CD4-positive, alpha-beta T cell treated with Interferon alpha-2 for 1 hour (primary cell): ENCODE data around the gene HSD17B8.

Experiments
- DNase-seq, 2 donors: peaks; one replicate each; pipeline ENCODE4 v3.0.0-alpha.2; 2020 to 2022

Gene HSD17B8

DNA sequence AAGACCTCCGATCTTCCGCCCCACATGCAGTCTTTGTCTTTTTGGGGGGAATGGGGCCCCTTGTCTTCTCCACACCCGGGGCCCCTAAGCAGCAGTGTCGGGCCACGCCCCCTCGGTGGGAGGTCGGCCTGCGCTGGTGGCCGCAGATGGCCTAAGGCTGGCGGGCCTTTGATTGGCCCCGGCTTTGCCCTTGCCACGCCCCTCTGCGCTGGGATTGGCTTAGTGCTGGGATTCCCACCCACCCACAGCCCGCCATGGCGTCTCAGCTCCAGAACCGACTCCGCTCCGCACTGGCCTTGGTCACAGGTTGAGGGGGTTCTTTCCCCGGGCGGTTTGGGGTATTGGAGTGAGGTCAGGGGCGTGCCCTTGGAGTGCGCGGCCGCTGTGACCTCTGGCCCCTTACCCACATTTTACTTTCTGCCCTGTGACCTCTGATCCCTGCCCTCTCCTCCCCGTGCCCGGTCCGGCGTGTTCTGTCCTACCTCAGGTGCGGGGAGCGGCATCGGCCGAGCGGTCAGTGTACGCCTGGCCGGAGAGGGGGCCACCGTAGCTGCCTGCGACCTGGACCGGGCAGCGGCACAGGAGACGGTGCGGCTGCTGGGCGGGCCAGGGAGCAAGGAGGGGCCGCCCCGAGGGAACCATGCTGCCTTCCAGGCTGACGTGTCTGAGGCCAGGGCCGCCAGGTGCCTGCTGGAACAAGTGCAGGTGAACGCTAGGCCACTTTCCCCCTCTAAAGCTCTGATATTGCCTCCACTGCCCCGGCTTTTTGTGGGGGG, at the start of gene HSD17B8:
HSD17B8 (plus strand) TSS at position 241 of the 776 bp plus-strand sequence; CDS start at position 255, 14 bp downstream.
- DNase-seq, result peak; percentile 90 to 94

DNA sequence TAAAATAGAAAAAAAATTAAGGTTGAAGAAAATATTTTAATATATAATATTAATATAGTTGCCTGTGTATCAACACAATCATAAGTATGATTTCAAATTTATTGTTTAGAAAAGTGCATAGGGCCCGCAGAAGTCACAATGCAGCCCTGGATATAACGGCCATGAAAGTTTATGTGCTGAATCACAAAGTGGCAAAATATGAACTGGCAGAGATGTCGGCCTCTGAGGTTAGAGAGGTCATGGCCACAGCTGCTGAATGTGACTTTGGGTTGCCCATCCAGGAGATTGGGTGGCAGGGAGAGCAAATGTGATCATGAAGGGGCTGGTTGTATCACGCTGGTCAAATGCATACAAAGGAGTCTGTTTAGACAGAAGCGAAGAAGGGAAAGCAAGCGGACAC, 47.9 kb upstream of the HSD17B8 start:
- no peak for DNase-seq

DNA sequence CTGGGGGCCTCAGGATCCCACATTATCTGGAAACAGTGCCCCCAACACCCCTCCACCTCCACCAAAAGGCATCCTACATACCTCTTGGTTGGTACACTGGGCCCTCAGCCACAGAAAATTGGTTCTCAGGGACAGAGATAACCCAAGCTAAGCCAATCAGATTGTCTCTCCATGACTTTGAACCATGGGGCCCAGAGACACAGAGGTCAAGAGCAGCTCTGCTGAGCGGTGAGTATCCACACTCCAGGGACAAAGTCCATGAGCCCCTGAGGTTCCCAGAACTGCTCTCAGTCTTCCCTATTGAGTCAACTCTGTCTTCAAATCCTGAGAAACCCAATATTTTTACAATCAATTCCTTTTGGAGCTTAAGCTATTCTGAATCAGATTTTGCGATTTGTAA, 47.5 kb upstream of the HSD17B8 start:
- no peak for DNase-seq

DNA sequence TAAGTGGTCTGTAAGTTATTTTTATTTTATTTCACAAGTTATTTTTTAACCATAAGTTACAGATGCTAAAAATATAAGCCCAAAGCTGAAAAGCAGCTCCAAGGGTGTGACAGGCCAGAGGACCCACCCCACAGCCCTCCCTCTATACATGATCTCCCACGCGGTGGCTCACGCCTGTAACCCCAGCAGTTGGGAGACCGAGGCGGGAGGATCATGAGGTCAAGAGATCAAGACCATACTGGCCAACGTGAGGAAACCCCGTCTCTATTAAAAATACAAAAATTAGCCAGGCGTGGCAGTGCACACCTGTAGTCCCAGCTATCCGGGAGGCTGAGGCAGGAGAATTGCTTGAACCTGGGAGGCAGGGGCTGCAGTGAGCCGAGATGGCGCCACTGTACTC, 44.4 kb upstream of the HSD17B8 start:
- DNase-seq, result no peak

DNA sequence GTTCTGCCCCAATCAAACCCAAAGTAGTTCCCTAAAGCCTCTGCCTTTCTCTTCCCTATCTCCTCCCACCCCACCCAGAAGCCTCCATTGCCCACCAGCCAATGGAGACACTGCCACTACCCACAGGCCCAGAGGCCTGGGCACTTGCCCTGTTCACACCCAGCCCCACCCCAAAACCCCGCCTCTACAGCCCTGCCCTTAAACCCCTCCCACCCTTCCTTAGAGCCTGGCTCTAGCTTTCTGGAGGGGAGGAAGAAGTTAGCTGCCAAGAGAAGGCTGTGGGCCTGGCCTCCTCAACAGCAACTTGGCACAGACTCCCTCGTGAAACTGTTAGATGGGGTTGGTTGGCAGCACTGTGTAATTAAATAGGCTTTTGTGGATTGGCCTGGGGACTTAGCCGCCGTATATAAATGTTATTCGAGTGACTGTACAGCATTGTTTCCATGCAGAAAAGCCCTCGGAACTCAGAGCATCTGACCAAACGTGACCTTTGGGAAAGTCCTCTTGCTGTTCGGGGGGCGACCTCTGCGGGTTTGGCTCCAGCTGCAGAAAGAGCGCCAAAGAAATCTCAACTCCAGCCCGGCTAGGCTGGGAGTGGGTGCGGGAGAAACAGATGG, 43.6 kb upstream of the HSD17B8 start:
- no peak for DNase-seq

DNA sequence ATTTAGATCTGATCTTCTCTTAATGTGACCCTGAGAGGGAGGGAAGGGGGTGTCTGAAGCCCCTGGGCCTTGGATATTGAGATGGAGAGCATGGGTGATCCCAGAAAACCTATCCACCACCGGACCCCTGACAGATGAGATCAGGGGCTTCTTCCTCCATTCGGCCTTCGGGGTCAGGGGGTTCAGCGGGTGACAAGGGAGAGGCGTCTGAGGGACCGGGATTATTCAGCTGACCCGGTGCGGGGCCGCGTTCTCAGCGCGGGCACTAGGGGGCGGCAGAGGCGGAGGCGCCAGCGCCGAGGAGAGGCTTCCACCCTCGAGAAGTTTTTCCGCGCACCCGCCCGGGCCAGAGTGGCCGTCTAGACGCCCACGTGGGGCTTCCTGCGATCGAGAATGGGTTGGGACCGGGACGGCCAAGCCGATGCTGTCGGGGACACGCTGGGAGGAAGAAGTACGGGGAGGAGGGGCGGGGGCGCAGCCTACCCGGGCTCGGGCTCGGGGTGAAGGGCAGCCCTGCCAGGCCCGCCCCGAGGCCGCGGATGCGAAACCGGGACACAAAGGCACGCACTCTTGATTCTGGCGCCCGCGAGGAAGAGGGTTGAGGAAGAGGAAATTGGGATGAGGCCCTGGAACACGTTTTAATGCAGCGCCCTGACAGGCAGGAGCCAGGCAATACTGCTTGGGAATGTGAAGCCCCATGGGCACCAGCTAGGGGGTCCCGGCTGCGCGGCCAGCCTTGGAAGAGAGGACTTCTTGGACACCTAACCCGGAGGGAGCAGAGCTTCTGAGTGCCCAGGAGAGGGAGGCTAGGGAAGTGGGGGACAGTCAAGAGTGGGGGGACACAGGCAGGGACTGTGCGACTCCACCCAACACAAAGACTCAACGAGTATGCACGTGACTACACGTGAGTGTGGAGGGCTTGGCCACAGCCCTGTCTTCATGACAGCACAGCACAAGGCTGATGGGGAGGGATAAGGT, 42.8 kb upstream of the HSD17B8 start:
- peak; percentile 78 to 86 for DNase-seq

DNA sequence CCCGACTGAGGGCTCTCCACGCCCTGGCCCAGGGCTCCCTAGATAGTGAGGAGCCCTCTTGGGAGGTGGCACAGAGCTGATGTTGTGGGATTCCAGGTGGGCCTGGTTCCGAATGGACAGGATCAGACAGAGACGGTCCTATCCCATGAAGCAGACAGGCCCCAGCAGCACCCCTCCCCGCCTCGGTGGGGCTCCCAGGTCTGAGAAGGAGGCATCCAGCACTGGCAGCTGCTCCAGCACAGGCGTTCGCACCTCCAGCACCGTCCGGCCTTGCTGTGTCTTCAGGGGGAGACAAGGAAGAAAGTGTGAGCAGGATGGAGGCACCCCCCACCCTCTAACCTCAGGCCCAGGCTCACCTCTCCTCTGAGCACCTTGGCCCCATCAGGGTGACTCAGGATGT, 40.9 kb upstream of the HSD17B8 start:
- no peak for DNase-seq

DNA sequence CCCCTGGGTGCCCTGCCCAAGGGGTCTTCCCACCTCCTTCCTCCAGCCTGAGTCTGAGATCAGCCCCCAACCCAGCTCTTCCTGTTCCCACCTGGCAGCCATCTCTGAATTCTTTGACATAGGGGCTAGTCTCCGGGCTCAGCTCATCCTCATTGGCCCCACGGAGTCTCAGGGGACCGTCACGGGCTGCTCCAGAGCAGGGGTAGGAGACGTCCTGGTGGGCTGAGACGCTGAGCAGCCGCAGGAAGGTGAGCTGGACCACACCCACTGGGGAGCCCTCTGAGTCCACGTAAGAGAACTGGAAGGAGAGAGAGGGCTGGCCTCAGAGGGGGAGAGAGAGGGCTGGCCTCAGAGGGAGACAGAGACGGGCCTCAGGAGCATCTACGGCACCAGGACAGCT, 40.3 kb upstream of the HSD17B8 start:
- DNase-seq, result no peak

DNA sequence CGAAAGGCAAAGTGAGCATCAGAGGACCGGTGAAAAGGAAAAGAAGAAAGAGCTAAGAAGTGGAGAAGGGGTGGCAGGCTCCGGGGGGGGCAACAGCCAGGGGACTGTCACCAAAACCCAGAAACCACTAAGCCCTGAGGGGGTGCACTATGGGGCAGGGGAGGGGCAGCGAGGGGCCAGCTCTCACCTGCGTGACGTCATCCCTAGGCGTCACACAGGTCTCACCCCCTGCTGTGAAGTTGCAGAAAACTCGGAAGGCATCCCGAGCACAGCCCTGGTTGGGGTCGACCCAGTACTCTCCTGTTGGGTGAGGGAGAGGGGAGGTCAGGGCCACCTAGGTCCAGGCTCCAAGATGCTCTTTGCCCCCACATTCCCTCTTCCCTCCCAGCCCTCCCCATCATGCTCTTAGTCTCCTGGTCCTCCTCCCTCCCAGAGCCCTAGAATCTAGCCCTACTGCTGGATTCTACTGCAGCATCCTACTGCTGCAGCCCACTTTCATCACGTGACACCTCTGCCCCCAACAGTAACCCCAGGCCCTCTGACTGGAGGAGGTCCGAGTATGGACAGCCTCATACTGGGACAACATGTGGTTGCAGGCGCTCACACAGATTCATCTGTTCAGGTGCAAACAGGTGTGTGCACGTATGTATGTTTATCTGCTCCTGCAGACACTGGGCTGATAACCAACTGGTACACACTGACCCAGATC, 39.6 kb upstream of the HSD17B8 start:
- DNase-seq, result no peak

DNA sequence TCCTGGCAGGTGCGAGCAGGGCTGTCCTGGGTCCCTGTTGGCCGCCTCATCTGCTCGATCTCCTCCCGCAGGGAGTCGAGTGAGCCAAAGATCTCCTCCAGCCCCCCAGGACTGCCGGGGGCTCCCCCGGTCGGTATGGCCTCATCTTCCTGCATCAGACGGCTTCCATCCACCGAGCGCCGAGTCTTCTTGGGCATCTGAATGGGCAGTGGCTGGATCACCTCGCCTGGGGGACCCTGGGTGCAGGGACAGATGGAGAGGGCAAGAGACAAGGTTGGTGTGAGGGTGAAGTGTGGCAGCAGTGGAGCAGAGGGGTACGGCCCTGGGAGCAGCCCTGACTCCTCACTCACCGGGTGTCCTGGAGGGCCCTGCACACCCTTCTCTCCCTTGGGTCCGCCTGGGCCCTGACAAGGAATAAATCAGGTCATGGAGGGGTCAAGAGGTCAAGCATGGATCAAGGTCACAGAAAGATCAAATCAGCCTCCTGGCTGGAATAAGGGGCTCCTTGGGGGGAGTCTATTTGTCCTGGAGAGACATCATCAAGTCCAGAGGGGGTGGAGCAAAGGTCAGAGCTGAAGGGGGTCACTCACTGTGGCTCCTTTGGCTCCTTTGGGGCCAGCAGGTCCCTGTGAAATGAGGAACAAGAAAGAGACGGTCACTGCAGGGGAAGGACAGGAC, 38.7 kb upstream of the HSD17B8 start:
- no peak for DNase-seq

DNA sequence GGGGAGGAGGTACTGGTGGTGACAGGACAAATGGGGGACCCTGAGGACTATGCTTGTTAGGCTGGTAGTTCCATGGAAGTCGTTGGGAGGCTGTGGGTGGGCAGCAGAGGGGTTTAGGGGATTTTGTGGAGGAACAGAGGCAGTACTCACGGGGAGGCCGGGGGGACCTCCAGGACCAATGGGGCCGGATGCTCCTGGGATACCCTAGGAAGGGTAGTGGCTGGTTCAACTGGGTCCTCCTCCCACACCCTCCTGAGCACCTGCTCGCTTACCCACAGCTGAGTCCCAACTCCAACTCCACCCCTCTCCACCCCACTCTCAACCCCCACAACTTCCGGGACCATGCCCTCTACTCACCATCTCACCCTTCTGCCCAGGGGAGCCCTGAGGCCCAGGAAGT, 38.1 kb upstream of the HSD17B8 start:
- no peak for DNase-seq

DNA sequence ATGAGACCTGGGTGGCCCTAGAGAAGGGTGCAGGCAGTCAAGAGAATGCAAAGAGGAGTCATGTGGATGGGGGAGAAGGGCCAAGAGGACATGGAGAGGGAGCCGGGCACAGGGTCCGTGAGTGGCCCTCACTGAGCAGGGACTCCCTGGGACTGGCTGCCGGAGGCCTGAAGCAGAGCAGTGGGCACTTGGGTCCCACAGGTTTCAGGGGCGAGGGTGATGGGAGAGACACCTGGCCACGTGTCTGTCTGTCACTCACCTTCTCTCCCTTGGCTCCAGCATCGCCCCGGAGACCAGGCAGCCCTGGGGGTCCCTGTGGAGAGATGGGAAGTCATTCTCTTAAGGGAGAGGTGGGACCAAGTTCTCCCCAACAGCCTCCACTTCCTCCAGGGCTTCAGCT, 37.6 kb upstream of the HSD17B8 start:
- no peak for DNase-seq

DNA sequence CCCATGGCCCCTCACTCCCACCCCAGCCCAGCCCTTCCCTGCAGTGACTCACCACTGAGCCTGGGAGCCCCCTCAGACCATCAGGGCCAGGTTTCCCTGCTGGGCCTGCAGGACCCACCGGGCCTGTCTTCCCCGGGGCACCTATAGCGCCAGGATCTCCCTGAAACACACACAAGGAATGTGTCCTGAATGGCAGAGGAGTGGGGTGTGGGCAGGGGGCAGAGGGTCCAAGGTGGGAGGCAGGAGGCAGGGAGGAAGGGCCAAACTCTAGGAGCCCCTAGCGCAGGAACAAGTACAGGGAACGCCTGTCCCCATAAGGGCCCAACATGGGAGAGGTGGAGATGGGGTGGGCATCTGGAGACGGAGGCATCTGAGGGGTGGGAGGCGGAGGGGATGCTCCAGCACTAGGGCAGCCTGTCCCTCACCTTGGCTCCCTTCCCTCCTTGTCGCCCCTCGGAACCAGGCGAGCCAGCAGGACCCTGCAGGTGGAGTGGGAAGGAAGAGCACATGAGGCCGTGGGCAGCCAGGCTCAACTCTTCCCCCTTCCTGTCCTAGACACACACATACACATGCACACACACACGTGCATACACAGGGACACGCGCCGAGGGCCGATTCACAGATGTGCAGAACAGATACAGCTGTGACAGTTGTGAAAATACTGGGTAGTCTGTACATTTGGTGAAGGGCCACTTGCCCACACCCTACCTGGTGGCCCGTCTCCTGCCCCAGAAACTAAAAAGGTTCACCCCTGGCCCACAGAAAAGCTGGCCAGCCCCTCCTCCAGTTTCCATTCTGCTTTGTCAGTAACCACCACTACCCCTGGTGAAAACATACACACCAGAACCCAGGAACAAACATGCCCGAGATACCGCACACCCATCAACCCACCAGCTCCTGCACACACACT, 36.8 kb upstream of the HSD17B8 start:
- no peak for DNase-seq

DNA sequence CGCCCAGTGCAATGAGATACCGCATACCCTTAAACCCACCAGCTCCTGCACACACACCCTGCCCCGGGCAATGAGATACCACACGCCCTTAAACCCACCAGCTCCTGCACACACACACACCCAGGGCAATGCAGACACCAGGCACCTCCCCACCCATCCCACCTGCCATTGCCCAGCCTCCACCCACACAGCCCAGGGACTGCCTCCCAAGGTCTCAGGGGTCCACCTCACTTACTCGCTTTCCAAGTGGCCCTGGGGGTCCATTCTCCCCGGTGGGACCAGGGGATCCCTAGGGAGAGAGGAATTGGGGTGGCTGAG, 36.2 kb upstream of the HSD17B8 start:
- DNase-seq, result no peak

DNA sequence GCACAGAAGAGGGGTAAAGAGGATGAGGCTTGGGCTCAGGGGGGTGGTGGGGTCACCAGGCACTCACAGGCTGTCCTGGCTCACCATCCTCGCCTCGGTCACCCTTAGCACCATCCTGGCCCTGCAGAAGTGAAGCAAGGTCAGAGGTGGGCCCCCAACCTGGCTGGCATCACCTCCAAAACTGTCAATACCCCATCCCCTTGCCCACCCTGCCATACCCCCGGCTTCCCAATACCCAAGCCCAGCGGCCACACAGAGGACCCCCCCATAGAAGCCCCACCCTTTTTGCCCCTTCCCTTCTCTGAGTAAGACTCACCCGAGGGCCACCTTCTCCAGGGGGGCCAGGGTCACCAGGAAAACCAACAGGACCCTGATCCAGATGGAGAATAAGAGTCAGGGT, 35.8 kb upstream of the HSD17B8 start:
- DNase-seq, result no peak

DNA sequence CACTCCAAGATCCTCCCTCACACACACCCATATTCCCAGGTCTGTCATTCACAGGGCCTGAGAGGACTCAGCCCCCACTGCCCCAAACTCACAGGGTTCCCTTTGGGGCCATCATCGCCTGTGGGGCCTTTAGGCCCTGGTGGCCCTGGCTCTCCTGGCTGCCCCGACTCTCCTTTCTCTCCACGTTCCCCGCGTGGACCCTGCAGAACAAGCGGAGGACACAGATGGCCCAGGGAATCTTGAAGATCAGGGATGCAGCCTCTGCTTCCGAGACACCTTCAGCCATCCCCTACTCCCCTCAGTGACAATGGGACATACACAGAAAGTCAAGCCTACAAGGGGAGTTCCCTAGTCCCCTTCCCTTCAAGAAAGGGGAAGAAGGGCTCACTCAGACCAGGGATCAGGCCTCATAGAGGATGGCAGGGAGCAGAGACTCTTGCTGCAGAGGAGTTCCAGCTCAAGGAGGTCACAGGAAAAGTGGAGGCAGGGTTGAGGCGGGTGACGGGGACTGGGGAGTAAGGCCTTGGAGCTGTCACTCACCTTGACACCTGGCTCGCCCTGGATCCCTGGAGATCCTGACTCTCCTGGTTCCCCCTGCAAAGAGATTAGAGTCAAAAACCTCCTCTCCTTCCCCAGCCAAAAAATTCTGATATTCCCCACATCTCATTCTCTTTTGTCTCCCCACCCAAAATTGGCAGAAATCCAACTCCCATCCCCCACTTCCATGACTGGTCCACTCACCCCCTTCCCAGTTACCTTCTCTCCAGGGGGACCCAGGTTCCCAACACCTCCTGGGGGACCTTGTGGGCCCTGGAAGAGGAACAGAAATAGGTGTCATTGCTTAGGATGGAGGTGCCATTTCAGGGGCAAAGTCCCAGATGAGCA, 34.9 kb upstream of the HSD17B8 start:
- DNase-seq, result no peak

DNA sequence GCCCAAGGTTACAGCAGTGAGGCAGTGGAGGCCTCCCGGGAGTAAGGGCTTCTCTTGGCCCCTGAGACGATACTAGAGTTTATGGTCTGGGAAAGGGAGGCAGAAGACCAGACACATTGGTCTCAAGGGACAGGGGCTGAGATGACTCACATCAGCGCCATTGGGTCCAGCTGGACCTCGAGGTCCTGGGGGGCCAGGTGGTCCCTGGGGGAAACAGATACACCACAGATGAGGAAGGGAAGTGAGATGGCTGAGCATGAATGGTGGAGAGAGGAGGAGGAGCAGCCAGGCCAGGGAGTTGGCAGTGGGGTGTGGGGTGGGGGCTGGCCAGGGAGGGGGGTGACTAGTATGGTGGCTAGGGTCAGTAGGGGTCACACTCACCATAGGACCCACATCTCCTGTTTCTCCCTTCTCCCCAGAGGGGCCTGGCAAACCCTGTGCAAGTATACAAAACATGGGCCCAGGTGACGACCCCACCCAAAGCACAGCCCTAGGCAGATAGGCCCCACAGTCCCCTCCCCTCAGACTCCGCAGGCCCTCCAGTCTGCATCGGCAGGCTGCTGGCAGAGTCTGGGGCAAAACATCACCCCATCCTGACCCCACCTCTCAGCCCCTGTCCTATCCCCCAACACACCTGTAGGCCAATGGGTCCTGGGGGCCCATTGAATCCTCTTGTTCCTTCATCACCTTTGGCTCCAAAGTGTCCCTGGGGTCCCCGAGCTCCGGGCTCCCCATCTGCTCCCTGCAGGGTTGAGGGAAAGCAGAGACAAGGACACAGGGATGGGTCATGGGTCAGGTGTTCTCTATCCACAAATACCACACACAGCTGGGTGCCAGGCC, 34.1 kb upstream of the HSD17B8 start:
- DNase-seq, result no peak

DNA sequence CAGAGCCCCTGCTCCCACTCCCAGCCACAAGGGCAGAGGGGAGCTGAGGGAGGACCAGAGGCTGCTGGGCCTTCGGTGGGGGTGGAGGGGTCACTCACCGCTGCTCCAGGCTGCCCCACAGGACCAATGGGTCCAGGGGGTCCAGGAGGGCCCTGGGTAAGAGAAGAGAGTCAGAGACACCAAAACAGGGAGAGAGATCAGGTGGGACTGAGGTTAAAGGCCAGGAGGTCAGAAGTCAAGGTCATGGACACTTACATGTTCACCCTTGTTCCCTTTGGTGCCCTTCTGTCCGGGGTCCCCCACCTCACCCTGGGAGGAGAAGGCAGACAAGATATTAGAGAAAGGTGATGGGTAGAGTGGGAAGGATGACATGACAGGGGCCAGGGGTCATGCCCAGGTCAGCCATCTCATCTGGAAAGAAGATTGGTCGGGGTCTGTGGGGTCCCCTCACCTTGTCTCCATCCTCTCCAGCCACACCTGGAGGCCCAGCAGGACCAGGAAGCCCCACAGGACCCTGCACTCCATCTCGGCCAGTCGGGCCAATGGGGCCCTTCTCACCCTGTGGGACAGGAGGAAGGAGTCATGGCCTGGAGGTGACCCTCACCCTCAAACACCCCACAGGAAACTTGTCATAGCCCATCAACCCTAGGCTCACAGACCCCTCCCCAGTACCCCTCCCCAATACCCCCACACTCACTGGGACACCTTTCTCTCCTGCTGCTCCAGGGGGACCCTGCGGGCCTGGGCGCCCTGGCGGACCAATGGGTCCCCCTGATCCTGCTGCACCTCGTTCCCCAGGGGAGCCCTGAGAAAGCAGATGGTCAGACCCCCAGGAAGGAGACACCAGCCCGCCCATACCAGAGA, 33.2 kb upstream of the HSD17B8 start:
- DNase-seq, result no peak
